HCT116 (cell line): ENCODE measurements around the gene PHKA2. TPM values are rescaled to one million over a fixed set of nuclear protein-coding genes. Genes with fewer than 3 reads are reported as not detected.

Experiments
- ATAC-seq: fragments of 200-7000 bp; cut with Tn5 transposase; 2 replicates; pipeline ENCODE4 v1.9.1; 2020; ENCODE audit warnings: mild to moderate bottlenecking, moderate library complexity
- BruUV-seq: library from RNA; stranded (reverse); fragments of 400-500 nt; replicated peaks from 2 replicates; lab custom pipeline; 2021; lab: Mats Ljungman, UMichigan
- CTCF ChIA-PET: fragments of 300-600 bp; sonication (Branson Sonifier 250); formaldehyde crosslinking; loops from one replicate; lab custom pipeline; 2021; ENCODE audit warnings: antibody characterized with exemption; lab: Charles Lee
- POLR2A ChIA-PET: fragments of 300-600, 350-600 bp; sonication (Branson Sonifier 250); formaldehyde crosslinking; loops from one replicate; lab custom pipeline; 2021; ENCODE audit warnings: antibody characterized with exemption; lab: Charles Lee
- RAD21 ChIA-PET, 2 experiments: fragments of 300-600 bp; sonication (Branson Sonifier 250); formaldehyde crosslinking; loops; one replicate each; lab custom pipeline; 2023; ENCODE audit warnings: low total read pairs in 2 of 2; ENCODE audit not compliant: uncharacterized antibody in 2 of 2, unreplicated experiment in 2 of 2, low non-redundant PET in 1 of 2; lab: Charles Lee
- DNase-seq: peaks from one replicate; pipeline ENCODE4 v3.0.0-alpha.2; 2010; ENCODE audit warnings: low read depth, low spot score
- H2AFZ ChIP-seq: fragments of 200-600 bp; shearing (Covaris generic), sonication (generic); 2 replicates; pipeline ENCODE4 v1.6.1; 2017; ENCODE audit warnings: low read depth, mixed run types, mixed read lengths, antibody characterized with exemption, low read length; ENCODE audit not compliant: poor library complexity, severe bottlenecking
- H3K27ac ChIP-seq: 2 replicates; pipeline ENCODE4 v1.5.1; 2012; ENCODE audit warnings: low read depth, low read length
- H3K27me3 ChIP-seq: fragments of 200-600 bp; sonication (generic); 2 replicates; pipeline ENCODE4 v1.6.1; 2016; ENCODE audit warnings: mixed run types, low read length, mixed read lengths; ENCODE audit not compliant: insufficient read depth
- H3K36me3 ChIP-seq, 2 experiments: fragments of 200-500 bp in 1 of 2; fragments of 200-600 bp in 1 of 2; sonication (Bioruptor generic) in 1 of 2; sonication (generic) in 1 of 2; 2 replicates each; pipeline versions ENCODE4 v1.5.1 to v1.6.1; 2014 to 2016; ENCODE audit warnings: low read length in 2 of 2, inconsistent platforms in 1 of 2, mixed read lengths in 1 of 2, mixed run types in 1 of 2; ENCODE audit not compliant: insufficient read depth in 2 of 2, control insufficient read depth in 1 of 2
- H3K4me1 ChIP-seq, 2 experiments: fragments of 200-600 bp in 1 of 2; sonication (generic) in 1 of 2; 2 replicates each; pipeline versions ENCODE4 v1.5.1 to v1.6.1; 2012 to 2017; ENCODE audit warnings: low read length in 2 of 2, inconsistent platforms in 1 of 2, mild to moderate bottlenecking in 1 of 2, mixed read lengths in 1 of 2, mixed run types in 1 of 2, moderate library complexity in 1 of 2; ENCODE audit not compliant: insufficient read depth in 2 of 2, control insufficient read depth in 1 of 2
- H3K4me2 ChIP-seq: fragments of 200-600 bp; sonication (generic); 2 replicates; pipeline ENCODE4 v1.6.1; 2017; ENCODE audit warnings: mixed run types, low read length, mixed read lengths
- H3K4me3 ChIP-seq, 2 experiments: fragments of 200-600 bp in 1 of 2; sonication (generic) in 1 of 2; replicated peaks in 1 of 2; 2 replicates each; pipeline ENCODE4 v1.5.1; 2011 to 2016; ENCODE audit warnings: low read length in 2 of 2, control low read depth in 1 of 2, low read depth in 1 of 2, mild to moderate bottlenecking in 1 of 2, mixed read lengths in 1 of 2, mixed run types in 1 of 2
- H3K79me2 ChIP-seq: fragments of 200-600 bp; sonication (generic); 2 replicates; pipeline ENCODE4 v1.6.1; 2017; ENCODE audit warnings: mild to moderate bottlenecking, mixed run types, low read length, moderate library complexity, mixed read lengths; ENCODE audit not compliant: insufficient read depth
- H3K9ac ChIP-seq: fragments of 200-600 bp; sonication (generic); 2 replicates; pipeline ENCODE4 v1.6.1; 2016; ENCODE audit warnings: low read length, mixed read lengths
- H3K9me2 ChIP-seq: fragments of 200-600 bp; sonication (generic), shearing (Covaris generic); 2 replicates; pipeline ENCODE4 v1.6.1; 2017; ENCODE audit warnings: mixed run types, mild to moderate bottlenecking, moderate library complexity; ENCODE audit not compliant: insufficient read depth
- H3K9me3 ChIP-seq, 2 experiments: fragments of 200-500 bp in 1 of 2; fragments of 200-600 bp in 1 of 2; sonication (Bioruptor generic) in 1 of 2; sonication (generic) in 1 of 2; 2 replicates each; pipeline ENCODE4 v1.6.1; 2014 to 2017; ENCODE audit warnings: low read length in 2 of 2, mixed read lengths in 2 of 2, inconsistent platforms in 1 of 2, low read depth in 1 of 2, mild to moderate bottlenecking in 1 of 2, mixed run types in 1 of 2, moderate library complexity in 1 of 2; ENCODE audit not compliant: control insufficient read depth in 1 of 2, insufficient read depth in 1 of 2
- H4K20me1 ChIP-seq: fragments of 200-600 bp; sonication (generic), shearing (Covaris generic); 2 replicates; pipeline ENCODE4 v1.6.1; 2017; ENCODE audit warnings: mixed run types, mild to moderate bottlenecking, moderate library complexity; ENCODE audit not compliant: insufficient read depth
- ATF3 ChIP-seq: IDR thresholded peaks from 2 replicates; pipeline ENCODE4 v1.6.1; 2012
- EGR1 ChIP-seq: IDR thresholded peaks from 2 replicates; pipeline ENCODE4 v1.6.1; 2012; ENCODE audit warnings: low read depth
- EZH2 ChIP-seq: fragments of 200-600 bp; sonication (generic); IDR thresholded peaks from 2 replicates; pipeline ENCODE4 v1.6.1; 2017; ENCODE audit warnings: antibody characterized with exemption, mixed run types
- FOSL1 ChIP-seq: IDR thresholded peaks from 2 replicates; pipeline ENCODE4 v1.6.1; 2012; ENCODE audit warnings: low read depth
- JUND ChIP-seq: IDR thresholded peaks from 2 replicates; pipeline ENCODE4 v1.6.1; 2012
- POLR2A ChIP-seq: IDR thresholded peaks from 2 replicates; pipeline ENCODE4 v1.7.0; 2011; ENCODE audit warnings: borderline replicate concordance; ENCODE audit not compliant: insufficient read depth, insufficient read length; ENCODE audit errors: extremely low read depth
- POLR2AphosphoS5 ChIP-seq: IDR thresholded peaks from 2 replicates; pipeline ENCODE4 v1.6.1; 2011; ENCODE audit warnings: mild to moderate bottlenecking, low read depth, low read length, moderate library complexity
- RAD21 ChIP-seq: IDR thresholded peaks from 2 replicates; pipeline ENCODE4 v1.6.1; 2012; ENCODE audit warnings: low read depth, mild to moderate bottlenecking
- SRF ChIP-seq: IDR thresholded peaks from 2 replicates; pipeline ENCODE4 v1.6.1; 2012; ENCODE audit warnings: low read depth
- ZNF274 ChIP-seq: fragments of 200-500 bp; sonication (Bioruptor generic); IDR thresholded peaks from 2 replicates; pipeline ENCODE4 v1.6.1; 2014; ENCODE audit warnings: mild to moderate bottlenecking, low read depth, low read length, inconsistent platforms
- intact Hi-C: fragments of 100-400 bp; cut with micrococcal nuclease; formaldehyde crosslinking; loops from 2 replicates; pipeline ENCODE4 v1.10.0; 2022
- total RNA-seq: library from RNA; stranded (reverse); gene quantifications from one replicate; pipeline ENCODE4 v1.2.1, GENCODE V29; 2021; ENCODE audit not compliant: unreplicated experiment

The PHKA2 gene
- total RNA-seq, 1 experiment from 2014 or later = 23.8 TPM

GRCh38 chrX:18886005-18886343 is 97.9 kb downstream of the PHKA2 start:
- ChIA-PET POLR2A (no interaction called here), RAD21 (no interaction called here), CTCF (interaction anchor here (1.3 to 2.4 kb wide), 2 partner anchors 198 to 476 kb away, joined by 3 to 15 read pairs; no protein-coding TSS in a partner anchor)
- no peak for DNase-seq
- intact Hi-C loops = loop anchor here (1.0 to 5.0 kb wide), 3 partner anchors 209 to 494 kb away; no protein-coding TSS in a partner anchor
- peak; percentile 3; the same call in 1 of the 2 replicates for ATAC-seq
- no peaks in the 10 kb centered on the region for H3K9me2 ChIP-seq
- H3K9me3 ChIP-seq = no peaks in the 10 kb centered on the region
- H3K4me2 ChIP-seq = peak overlapping the region; percentile 83
- no peaks in the 10 kb centered on the region for H3K27me3 ChIP-seq
- peak overlapping the region; percentile 60 for H3K27ac ChIP-seq
- no peak for TF ChIP-seq SRF
- no peak for TF ChIP-seq EZH2
- no peak for TF ChIP-seq RAD21
- no peak for TF ChIP-seq POLR2A
- no peak overlapping the region for H2AFZ ChIP-seq
- H3K36me3 ChIP-seq = no peaks in the 10 kb centered on the region
- H3K4me3 ChIP-seq = peak overlapping the region in 1 of 2 experiments; percentile 53; a peak in 3 of 4 replicates
- no peaks in the 10 kb centered on the region for H3K79me2 ChIP-seq
- BruUV-seq = no TSS peak
- peaks cover 12 to 21% of the 10 kb centered on the region in 2 experiments for H3K4me1 ChIP-seq
- peak overlapping the region; percentile 47; the same call in 1 of the 2 replicates for H3K9ac ChIP-seq
- H4K20me1 ChIP-seq = no peaks in the 10 kb centered on the region

GRCh38 chrX:18885328-18886004 is 98.4 kb downstream of the PHKA2 start:
- no peaks in the 10 kb centered on the region for H3K9me3 ChIP-seq
- intact Hi-C loops = loop anchor here (1.0 to 5.0 kb wide), 3 partner anchors 208 to 493 kb away; no protein-coding TSS in a partner anchor
- RAD21 ChIA-PET = no interaction called here

More at GRCh38 chrX:18885328-18886004, 98.4 kb downstream of the PHKA2 start:
- no peak for ATAC-seq
- Histone ChIP-seq H3K36me3 (no peaks in the 10 kb centered on the region), H2AFZ (no peak overlapping the region), H3K27ac (peak overlapping the region; percentile 60; the same call in 1 of the 2 replicates), H3K4me1 (peaks cover 12 to 21% of the 10 kb centered on the region in 2 experiments), H3K4me3 (0 out of 4 replicates have a peak overlapping the region, but pooled peaks of 1 of the 2 experiments have one; percentile 53), H3K27me3 (no peaks in the 10 kb centered on the region), H4K20me1 (no peaks in the 10 kb centered on the region), H3K79me2 (no peaks in the 10 kb centered on the region), H3K9ac (0 out of 2 replicates have a peak overlapping the region, but pooled peaks have one; percentile 47), H3K4me2 (peak overlapping the region; percentile 83), H3K9me2 (no peaks in the 10 kb centered on the region)
- BruUV-seq = no TSS peak
- DNase-seq = no peak
- no peak for TF ChIP-seq RAD21
- no peak for TF ChIP-seq ATF3
- TF ChIP-seq JUND = no peak
- no peak for TF ChIP-seq POLR2AphosphoS5
- TF ChIP-seq EGR1 = no peak
- TF ChIP-seq SRF = no peak
- TF ChIP-seq FOSL1 = no peak
- TF ChIP-seq ZNF274 = no peak
- ChIA-PET POLR2A (no interaction called here), CTCF (interaction anchor here (1.3 to 2.4 kb wide), 2 partner anchors 198 to 475 kb away, joined by 3 to 15 read pairs; no protein-coding TSS in a partner anchor)
